HG02571 (cell line): ENCODE results near the gene PMS2.
"Not testable (repeated sequence)": the region's sequence is repeated elsewhere in the genome, so short reads cannot be mapped to it uniquely, and the experiment has no call there.

Source experiments
- ATAC-seq: cut with Tn5 transposase; IDR thresholded peaks from one replicate; pipeline ENCODE4 v1.9.1; 2021; ENCODE audit warnings: mild to moderate bottlenecking, moderate library complexity; ENCODE audit not compliant: unreplicated experiment

Gene PMS2

DNA sequence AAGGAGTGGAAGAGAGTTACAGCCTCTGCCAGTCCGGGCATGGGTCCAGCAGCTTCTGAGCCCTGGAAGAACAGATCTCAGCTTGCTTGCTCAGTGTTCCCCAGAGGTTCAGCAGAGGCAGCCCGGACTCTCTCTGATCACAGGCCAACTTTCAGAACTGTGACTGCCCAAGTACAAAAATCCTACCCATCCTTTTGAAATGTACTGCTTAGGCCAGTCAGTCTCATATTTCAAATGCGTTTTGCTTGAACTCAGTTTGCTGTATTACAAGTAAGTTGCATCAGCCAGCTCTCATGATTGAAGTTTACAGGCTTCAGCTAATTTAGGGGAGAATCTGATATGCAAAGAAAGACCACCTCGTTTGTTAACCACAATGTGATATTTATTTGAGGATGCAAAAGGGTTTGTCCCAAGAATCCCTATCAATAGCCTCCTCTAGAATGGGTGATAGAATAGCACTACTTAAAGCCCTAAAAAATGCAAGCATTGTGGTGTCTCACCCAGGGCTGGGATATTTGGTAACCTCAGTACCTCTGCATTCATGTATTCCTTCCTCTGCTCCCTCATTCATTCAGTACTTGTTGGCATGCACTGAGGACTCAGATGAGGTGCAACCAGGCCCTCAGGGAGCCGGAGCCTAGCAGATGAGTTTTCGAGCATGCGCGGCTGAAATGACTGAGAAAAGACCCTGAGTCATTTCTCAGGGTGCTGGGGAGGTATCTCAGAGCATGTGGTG, 7.2 kb upstream of the PMS2 start:
- ATAC-seq, result peak; percentile 53

DNA sequence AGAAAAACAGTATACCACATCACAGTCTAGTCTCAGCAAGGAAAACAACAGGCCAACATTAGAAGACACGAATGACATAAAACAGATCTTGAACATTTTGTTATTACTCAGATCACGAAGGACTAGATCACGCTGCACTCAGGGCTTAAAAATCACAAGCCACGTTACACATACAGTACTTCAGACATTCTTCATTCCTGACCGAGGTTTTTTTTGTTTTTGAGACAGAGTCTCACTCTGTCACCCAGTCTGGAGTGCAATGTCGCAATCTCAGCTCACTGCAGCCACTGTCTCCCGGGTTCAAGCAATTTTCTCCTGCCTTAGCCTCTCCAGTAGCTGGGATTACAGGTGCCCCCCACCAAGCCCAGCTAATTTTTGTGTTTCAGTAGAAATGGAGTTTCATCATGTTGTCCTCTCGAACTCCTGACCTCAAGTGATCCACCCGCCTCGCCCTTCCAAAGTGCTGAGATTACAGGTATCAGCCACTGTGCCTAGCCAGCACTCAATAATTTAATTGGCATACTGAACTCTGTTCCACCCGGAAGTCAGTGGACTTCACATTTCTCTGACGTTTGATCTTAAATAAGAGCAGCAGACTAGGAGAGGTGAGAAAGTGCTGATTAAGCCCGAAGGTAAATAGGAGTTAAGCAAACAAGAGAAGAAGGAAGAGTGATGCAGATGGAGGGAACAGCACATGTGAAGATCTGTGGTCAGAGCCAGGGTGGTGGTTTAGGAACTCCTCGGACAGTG, 3.7 kb upstream of the PMS2 start:
- no peak for ATAC-seq

DNA sequence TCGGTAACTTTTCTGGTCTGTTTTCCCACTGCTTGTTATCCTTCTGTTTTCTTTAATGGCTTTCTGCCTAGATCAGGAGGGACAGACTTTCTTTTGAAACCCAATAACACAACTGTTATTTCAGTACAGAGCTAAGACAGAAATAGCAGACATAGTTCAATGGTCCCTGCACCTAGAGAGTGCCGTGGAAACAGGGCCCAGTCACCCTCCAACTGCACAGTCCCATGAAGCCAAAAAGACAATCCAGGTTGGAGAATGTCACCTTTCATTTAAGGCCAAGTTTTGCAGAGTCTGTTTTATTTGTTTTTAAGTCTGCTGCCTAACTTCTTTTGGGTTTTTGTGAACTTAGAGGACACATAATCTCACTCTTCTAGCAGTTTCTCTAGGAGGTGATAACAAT, 2.7 kb upstream of the PMS2 start:
- ATAC-seq, result no peak

DNA sequence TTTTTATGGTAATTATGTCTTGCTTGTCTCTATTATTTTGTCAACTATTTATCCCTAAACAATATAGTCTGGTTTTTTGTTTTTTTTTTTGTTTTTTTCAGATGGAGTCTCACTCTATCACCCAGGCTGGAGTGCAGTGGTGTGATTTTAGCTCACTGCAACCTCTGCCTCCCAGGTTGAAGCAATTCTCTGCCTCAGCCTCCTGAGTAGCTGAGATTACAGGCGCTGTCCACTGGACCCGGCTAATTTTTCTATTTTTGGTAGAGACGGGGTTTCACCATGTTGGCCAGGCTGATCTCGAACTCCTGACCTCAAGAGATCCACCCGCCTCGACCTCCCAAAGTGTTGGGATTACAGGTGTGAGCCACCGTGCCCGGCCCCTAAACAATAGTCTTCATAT, 1.5 kb upstream of the PMS2 start:
- not testable (repeated sequence) for ATAC-seq

DNA sequence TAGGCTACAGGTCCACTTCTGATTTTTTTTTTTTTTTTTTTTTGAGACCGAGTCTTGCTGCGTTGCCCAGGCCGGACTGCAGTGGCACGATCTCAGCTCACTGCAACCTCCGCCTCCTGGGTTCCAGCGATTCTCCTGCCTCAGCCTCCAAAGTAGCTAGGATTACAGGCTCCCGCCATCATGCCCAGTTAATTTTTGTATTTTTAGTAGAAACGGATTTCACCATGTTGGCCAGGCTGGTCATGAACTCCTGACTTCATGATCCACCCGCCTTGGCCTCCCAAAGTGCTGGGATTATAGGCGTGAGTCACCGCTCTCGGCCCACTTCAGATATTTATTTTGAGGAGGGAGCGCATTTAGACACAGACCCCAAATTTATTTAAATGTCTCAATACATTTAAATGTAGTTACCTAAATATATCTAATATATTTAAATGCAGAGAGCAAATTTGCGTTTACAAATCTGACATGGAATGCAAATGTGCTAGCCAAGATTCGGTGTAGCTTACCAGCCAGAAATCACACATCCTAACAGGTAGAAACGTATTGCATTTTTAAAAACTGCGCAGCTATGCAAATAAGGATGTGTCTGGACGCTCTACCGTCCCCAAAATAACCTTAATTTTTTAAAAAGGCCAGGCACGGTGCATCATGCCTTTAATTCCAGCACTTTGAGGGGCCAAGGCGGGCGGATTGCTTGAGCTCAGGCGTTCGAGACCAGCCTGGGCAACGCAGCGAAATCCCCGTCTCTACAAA, 836 bp downstream of the PMS2 start:
- not testable (repeated sequence) for ATAC-seq

DNA sequence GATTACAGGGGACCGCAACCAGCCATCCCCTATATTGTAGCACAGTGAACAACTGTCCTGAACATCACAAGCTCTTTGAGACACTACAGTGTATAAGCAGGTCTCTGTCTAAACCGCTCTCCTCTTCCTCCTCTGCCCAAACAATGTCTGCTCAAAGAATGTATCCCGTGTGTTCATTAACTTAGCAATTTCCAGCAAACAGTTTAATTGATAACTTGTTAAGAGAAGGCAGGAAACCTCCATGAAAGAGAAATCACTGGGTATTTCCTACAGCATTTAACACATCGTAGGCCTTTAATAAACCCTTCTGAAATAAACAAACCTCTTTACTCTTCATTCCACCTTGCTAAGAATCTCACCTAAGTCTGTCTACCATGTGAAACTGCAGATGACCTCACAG, 1.5 kb downstream of the PMS2 start:
- no peak for ATAC-seq

DNA sequence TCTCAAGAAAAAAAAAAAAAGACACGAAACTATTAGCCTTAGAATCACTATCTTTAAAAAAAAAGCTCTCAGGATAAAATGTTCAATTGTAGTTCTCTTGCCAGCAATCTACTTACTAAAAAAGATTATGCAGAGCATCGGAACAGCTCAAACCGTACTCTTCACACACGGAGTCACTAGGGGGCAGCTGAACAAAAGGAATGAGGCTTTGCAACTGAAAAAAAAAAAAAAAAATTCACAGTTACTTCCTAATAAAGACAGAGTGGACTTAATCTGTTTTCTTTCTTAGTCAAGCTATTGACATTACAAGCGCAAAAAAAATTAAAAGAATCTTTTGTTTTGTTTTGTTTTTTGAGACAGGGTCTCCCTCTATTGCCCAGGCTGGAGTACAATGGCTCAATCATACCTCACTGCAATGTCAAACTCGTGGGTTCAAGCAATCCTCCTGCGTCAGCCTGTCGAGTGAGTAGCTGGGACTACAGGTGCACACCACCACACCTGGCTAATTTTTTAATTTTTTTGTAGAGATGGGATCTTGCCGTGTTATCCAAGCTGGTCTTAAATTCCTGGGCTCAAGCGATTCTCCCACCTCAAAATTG, 11.5 kb downstream of the PMS2 start:
- ATAC-seq, result no peak

DNA sequence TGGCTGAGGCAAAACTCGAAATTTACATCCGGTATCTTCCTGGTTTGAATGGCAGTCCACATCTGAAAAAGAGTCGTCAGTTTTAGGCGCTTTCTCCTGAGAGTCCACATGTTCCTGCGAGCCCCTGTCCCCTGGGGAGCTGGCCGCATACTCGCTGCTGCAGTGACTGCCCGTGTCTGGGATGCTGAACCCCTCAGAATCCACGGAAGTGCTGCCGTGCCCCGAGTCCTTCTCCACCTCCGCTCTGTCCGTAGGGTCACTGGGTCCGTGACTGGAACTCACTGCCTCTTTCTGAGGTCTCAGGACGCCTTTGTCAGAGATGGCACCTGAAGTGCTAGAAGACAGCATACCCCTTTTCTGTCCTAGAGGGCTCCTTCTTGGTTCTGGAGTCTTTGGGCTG, 21.8 kb downstream of the PMS2 start:
- ATAC-seq, result not testable (repeated sequence)

DNA sequence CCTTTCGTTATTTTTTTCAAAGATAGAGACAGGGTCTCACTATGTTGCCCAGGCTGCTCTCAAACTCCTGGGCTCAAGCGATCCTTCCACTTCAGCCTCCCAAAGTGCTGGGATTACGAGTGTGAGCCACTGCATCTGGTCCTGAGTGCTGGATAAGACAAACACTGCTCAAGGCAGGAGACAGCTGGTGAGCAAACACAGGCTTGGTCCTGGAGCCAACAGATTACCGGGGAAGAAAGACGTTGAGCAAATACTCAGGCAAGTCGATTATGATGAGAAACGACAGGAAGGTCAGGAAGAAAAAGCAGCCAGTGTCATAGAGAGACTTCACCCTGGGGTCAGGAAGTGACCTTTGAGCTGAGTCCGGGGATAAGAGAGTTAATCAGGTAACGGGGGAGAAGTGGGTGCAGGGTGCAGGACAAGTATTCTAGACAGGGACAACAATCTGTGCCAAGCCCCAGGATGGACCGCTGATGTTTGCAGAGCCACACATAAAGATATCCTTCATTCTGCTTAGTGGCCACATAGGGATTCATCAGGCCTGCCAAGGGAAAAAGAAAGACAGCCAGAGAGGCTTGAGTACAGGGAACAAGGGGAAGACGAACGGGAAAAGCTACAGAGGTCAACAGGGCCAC, 29.1 kb downstream of the PMS2 start:
- not testable (repeated sequence) for ATAC-seq

DNA sequence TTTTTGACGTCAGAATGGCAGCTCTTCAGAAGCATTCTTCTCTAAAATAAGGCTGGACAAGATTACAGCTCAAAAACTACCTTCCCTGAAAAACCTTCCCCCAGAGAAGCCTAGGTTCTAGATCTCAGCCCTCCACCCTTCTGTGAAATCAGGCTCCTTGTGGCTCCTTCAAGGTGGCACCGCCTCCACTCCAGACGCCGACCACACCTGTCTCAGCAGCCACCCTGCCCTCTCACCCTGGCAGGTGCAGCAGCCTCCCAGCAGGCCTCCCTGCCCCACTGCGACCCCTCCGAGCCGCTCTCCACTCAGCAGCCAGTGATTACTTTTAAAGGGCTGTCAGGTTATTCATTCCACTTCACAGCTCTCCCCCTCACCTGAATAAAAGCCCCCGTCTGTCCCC, 35.3 kb downstream of the PMS2 start:
- ATAC-seq, result not testable (repeated sequence)

DNA sequence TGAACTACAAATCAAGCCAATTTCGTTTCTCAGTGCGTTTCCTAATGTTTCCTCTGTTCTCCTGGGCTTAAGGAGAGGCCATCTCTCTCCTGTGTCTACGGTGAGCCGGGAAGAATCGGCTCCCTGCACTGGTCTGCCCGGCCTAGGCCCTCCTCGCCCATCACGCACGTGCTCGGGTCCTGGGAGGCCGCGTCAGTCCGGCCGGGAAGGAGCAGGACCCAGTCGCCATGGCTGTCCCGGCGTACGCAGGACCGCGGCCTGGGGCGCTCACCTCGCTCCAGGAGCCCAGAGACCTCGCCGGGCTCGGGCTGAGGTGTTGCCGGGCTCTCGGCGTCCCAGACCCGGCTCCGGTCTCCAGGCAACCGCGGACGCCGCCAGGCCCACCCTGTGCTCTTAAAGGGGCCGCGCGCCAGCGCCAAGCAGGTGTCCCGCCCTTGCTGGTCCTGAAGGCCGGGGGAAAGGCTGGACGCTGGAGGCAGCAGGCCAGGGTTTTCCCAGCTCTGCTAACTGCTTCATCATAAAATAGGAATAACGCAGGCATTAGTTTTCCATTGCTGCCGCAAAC, 38.4 kb downstream of the PMS2 start, which contains the start of gene RSPH10B:
Gene RSPH10B (minus strand): TSS at position 343 of the 565 bp plus-strand sequence. CDS start 3,573 bp downstream, outside the sequence.
- ATAC-seq, result not testable (repeated sequence)

DNA sequence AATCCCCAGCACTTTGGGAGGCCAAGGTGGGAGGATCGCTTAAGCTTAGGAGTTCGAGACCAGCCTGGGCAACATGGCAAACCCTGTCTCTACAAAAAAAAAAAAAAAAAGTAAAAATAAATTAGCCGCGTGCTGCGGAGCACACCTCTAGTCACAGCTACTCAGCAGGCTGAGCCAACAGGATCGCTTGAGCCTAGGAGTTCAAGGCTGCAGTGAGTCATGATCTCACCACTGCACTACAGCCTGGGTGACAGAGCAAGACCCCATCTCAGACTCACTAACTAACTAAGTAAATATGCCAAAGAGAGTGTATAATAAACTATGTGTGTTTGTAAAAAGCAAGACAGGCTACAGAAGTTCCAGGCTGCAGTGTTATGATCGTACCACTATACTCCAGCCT, 45.0 kb downstream of the PMS2 start:
- not testable (repeated sequence) for ATAC-seq

DNA sequence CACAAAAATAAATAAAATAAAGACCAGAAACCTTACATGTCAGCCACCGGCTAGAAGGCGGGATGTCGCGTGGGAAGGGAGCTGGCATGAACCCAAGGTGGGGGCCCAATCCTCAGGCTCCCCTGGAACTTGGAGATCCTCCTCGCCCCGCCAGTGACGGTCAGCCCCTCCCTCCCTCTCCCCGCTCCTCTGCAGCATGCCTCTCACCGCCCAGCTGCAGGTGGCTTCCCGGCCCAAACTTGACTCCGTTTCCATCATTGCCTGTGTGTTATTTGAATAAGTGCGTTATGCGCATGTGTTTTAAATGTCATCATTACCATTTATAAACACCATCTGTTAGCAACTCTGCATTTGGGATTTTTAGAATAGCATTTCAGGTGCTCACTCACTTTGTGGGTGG, 45.6 kb downstream of the PMS2 start:
- not testable (repeated sequence) for ATAC-seq

DNA sequence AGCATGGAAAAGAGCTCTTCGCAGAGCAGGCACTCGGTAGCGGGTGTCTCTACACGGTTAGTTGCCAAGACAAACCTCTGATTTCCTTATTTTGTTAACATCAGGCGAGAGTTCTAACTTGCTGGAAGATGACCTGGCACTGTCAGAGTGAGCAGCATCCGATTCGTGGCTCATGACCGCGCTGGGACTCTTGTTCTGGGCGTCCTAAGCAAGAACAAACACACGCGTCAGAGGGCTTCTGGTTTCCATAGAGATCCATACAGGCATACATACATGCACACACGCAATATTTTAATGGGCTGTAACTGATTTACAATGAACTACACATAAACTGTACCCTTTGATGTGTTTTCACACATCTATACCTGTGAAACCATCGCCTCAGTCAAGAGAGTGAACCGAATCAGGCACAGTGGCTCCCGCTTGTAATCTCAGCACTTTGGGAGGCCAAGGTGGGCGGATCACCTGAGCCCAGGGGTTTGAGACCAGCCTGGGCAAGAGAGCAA, 73.9 kb downstream of the PMS2 start:
- not testable (repeated sequence) for ATAC-seq

DNA sequence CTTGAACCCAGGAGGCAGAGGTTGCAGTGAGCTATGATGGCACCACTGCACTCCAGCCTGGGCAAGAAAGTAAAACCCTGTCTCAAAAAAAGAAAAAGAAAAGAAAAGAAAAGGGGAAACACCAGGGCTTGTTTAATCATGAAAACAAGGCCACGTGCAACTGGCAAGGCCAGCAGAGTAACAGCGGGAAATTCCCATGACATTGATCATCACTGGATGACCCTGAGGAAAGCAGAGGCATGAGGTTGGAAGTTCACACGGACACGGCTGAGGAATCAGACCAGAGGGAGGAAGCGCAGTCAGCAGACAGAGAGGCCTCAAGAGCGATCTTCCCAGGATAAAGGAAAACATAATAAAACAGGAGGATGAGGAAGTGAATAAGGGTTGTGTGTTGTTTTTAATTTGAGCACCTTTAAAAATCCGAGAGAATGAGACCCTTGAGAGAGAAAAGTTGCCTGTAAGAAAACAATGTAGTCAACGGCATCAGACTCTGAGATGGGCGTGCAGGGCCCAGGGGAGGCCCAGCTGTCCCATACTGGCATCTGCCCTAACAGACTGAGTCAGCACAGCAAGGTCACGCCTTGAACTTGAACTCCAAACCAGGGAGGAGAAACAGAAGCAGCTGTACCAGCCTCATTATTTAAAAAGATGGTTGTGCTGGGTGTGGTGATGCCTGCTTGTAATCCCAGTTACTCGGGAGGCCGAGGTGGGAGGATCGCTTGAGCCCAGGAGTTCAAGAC, 76.8 kb downstream of the PMS2 start:
- not testable (repeated sequence) for ATAC-seq

DNA sequence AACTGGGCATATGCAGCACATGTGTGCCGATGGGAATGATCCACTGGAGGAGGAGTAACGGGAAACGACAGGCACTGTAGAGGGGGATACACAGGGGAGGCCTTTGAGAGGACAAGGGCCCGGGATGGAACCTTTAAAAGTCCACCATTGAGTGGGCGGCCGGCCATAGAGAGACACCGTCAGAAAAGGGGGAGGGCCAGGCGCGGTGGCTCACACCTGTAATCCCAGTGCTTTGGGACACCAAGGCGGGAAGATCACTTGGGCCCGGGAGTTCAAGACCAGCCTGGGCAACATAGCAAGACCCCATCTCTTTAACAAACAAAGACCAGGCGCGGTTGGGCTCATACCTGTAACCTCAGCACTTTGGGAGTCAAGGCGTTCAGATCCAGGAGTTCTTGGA, 77.6 kb downstream of the PMS2 start:
- ATAC-seq, result not testable (repeated sequence)

DNA sequence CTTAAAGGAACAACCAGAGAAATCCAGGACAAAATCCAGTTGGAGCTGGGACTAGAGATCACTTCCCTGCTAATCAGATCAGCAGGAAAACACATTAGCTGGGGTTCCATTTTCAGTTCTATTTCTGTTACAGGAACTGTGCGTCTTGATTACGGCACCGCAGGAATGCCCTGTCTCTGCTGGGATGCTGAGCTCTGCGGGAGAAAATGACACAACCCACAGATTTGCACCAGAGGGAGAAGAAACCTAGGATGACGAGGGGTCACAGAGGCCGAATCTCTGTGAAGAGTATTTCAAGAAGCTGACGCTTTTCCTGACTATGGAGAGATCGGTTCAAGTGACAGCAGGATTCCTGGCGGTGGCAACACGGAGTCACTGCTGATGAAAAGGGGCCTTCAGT, 78.6 kb downstream of the PMS2 start:
- ATAC-seq, result not testable (repeated sequence)

DNA sequence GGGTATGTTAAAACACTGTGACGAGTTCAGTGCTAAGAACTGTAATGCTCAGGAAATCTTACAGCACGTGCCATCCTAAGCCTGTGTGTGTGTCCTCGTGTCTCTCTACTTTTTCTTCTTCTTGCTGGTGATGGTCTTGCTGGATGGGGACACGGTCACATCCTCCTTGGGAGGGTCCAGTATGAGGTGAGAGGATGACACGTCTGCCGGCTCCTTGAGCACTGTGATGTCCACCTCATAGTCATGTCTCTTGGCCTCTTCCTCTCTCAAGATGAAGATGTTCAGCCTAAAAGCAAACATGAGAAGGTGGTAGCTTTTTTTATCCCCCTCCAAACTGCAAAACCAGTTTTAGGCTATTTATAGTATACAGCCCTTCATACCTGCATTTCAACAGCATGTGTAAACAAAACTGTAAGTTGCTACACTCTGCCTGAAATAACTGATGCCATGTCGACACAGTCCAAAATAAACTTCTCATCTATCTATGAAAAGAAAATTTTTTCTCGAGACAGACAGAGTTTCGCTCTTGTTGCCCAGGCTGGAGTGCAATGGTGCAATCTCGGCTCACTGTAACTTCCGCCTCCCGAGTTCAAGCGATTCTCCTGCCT, 82.5 kb downstream of the PMS2 start:
- ATAC-seq, result not testable (repeated sequence)

DNA sequence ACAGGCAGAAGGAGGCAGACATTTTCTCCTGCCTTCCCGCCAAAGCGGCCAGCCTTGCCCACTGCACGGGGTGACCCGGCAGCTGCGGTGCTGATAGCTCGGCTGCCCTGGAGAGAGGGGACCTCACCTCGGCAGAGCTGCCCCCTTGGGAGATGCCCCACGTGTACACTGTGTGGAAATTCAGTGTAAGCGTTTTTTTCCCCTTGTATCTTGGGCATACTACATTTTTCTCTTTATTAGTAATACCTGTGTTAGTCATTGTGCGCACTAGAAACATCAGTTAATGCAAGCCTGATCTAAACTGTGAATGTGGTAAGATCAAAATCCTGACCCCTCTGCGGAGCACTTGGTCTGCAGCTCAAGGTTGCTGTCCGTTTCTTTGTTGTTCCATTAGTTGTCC, 84.2 kb downstream of the PMS2 start:
- ATAC-seq, result not testable (repeated sequence)
